GM12873 (cell line): ENCODE measurements around the gene NMB.

ENCODE experiments used
- CTCF ChIP-seq: IDR thresholded peaks from 2 replicates; pipeline ENCODE4 v1.5.1; 2012; ENCODE audit warnings: low read depth, mild to moderate bottlenecking, moderate library complexity, low read length, control low read depth; ENCODE audit not compliant: insufficient read depth; ENCODE audit errors: missing control alignments

The NMB gene

GRCh38 chr15:84658080-84658787 is at the start of gene NMB:
TSS of gene NMB (minus strand) at chr15:84658199. CDS start at chr15:84658152, 47 bp downstream.
- TF ChIP-seq CTCF: peak; percentile 60

- no peak for TF ChIP-seq CTCF
Observed at GRCh38 chr15:84703808-84704207, 45.8 kb upstream of the NMB start.

- no peak for TF ChIP-seq CTCF
Observed at GRCh38 chr15:84702961-84703482, 45.0 kb upstream of the NMB start.

- TF ChIP-seq CTCF: no peak
Observed at GRCh38 chr15:84699538-84700191, 41.7 kb upstream of the NMB start.

- TF ChIP-seq CTCF: no peak
Observed at GRCh38 chr15:84697236-84697990, 39.4 kb upstream of the NMB start.

GRCh38 chr15:84696757-84697156 is 38.8 kb upstream of the NMB start:
- no peak for TF ChIP-seq CTCF

GRCh38 chr15:84690342-84690741 is 32.3 kb upstream of the NMB start:
- no peak for TF ChIP-seq CTCF
